ENCODE measurements around the gene EPHB2.

Gene EPHB2

GRCh38 chr1:22722901-22723550 is 12.4 kb downstream of the EPHB2 start:
- DNase-seq = no peak
- ATAC-seq = no peak

- ATAC-seq = no peak
These were observed 17.2 kb downstream of the EPHB2 start for GRCh38 chr1:22727873-22728272.

GRCh38 chr1:22728751-22729399 is 18.2 kb downstream of the EPHB2 start:
- ATAC-seq (no peak), DNase-seq (no peak)

More at GRCh38 chr1:22727873-22728272, 17.2 kb downstream of the EPHB2 start:
- DNase-seq = no peak

- ATAC-seq = no peak
These were observed 18.7 kb downstream of the EPHB2 start for GRCh38 chr1:22729400-22729773.

GRCh38 chr1:22729912-22730311 is 19.3 kb downstream of the EPHB2 start:
- no peak for ATAC-seq
- no peak for DNase-seq

More at GRCh38 chr1:22729400-22729773, 18.7 kb downstream of the EPHB2 start:
- no peak for DNase-seq

- ATAC-seq = no peak
- DNase-seq = no peak
These were observed 21.5 kb downstream of the EPHB2 start for GRCh38 chr1:22731924-22732720.

GRCh38 chr1:22733643-22734042 is 23.0 kb downstream of the EPHB2 start:
- ATAC-seq = no peak
- DNase-seq = no peak

GRCh38 chr1:22736501-22737080 is 26.0 kb downstream of the EPHB2 start:
- no peak for DNase-seq
- no peak for ATAC-seq

- DNase-seq = no peak
These were observed 26.9 kb downstream of the EPHB2 start for GRCh38 chr1:22737374-22738068.

GRCh38 chr1:22738069-22738435 is 27.4 kb downstream of the EPHB2 start:
- ATAC-seq (no peak), DNase-seq (no peak)

More at GRCh38 chr1:22737374-22738068, 26.9 kb downstream of the EPHB2 start:
- ATAC-seq = no peak

- no peak for ATAC-seq
These were observed 27.9 kb downstream of the EPHB2 start for GRCh38 chr1:22738522-22738921.

GRCh38 chr1:22739648-22740385 is 29.2 kb downstream of the EPHB2 start:
- ATAC-seq = no peak

More at GRCh38 chr1:22738522-22738921, 27.9 kb downstream of the EPHB2 start:
- DNase-seq = no peak

GRCh38 chr1:22741118-22741517 is 30.5 kb downstream of the EPHB2 start:
- no peak for ATAC-seq
- no peak for DNase-seq

More at GRCh38 chr1:22739648-22740385, 29.2 kb downstream of the EPHB2 start:
- no peak for DNase-seq

GRCh38 chr1:22745669-22746585 is 35.3 kb downstream of the EPHB2 start:
- no peak for ATAC-seq
- DNase-seq = no peak

GRCh38 chr1:22747021-22747734 is 36.5 kb downstream of the EPHB2 start:
- no peak for ATAC-seq
- DNase-seq = no peak

GRCh38 chr1:22747735-22748073 is 37.1 kb downstream of the EPHB2 start:
- no peak for ATAC-seq
- no peak for DNase-seq

GRCh38 chr1:22749503-22749902 is 38.9 kb downstream of the EPHB2 start:
- ATAC-seq = no peak
- DNase-seq = no peak

- ATAC-seq = peak; percentile 74
- no peak for DNase-seq
These were observed 39.5 kb downstream of the EPHB2 start for GRCh38 chr1:22749919-22750684.

GRCh38 chr1:22750685-22751051 is 40.0 kb downstream of the EPHB2 start:
- no peak for DNase-seq

More at GRCh38 chr1:22750685-22751051, 40.0 kb downstream of the EPHB2 start:
- ATAC-seq = no peak
